Amygdala (tissue), 56 donors: ENCODE measurements around the gene HOTAIR.

Experiments
- DNase-seq, 56 donors: peaks; one replicate each; lab custom pipeline; 2025; lab: John Stamatoyannopoulos, UW

HOTAIR gene

DNA sequence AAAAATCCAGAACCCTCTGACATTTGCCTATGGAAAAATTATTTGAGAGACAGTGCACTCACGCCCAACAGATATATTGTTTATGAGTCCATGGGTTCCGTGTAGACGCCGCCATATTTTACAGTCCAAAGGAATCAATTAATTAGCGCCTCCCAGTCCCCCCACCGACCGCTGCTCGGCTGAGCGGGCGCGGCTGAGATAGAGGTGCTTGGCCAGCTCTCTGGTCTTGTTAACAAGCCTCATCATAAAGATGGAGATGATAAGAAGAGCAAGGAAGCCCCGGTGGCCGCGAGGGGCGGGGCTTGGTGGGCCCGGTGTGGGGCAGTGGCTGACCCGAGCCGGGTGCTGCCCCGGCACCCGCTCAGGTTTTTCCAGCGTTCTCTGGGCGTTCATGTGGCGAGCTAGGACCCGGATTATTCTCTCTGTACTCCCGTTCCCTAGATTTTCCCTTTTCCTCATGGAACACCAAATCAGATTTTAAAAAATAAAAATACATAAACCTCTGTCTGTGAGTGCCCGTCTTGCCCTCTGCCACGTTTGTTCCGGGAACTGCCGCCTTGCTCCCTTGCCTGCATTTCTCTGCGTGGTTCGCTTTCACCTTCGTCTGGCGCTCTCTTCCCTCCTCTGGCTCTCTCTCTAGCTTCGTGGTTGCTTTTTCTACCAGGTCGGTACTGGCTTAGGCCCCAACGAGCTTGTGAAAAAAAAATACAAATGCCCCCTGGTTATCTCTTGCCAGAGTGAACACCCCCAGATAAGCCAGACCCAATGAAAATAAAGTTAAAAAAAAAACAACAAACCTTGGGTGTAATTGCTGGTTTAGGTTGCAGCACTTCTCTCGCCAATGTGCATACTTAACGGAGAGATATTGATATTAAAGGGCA is 11.1 kb downstream of the HOTAIR start:
- no peak for DNase-seq

DNA sequence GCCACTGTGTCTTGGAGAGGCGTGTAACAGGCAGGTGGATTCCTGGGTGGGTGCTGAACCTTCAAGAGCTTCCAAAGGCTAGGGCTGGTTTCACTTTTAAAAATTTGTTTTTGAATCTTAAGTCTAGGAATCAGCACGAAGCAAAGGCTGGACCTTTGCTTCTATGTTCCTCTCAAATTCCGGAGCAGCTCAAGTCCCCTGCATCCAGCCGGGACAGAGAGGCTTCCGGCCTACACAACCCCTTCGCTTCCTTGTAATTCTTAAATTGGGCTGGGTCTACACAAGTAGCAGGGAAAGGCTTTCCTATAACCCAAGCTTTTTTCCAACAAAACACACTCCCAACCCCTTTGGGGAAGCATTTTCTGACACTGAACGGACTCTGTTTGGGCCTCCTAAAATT is 11.7 kb downstream of the HOTAIR start:
- DNase-seq = no peak

DNA sequence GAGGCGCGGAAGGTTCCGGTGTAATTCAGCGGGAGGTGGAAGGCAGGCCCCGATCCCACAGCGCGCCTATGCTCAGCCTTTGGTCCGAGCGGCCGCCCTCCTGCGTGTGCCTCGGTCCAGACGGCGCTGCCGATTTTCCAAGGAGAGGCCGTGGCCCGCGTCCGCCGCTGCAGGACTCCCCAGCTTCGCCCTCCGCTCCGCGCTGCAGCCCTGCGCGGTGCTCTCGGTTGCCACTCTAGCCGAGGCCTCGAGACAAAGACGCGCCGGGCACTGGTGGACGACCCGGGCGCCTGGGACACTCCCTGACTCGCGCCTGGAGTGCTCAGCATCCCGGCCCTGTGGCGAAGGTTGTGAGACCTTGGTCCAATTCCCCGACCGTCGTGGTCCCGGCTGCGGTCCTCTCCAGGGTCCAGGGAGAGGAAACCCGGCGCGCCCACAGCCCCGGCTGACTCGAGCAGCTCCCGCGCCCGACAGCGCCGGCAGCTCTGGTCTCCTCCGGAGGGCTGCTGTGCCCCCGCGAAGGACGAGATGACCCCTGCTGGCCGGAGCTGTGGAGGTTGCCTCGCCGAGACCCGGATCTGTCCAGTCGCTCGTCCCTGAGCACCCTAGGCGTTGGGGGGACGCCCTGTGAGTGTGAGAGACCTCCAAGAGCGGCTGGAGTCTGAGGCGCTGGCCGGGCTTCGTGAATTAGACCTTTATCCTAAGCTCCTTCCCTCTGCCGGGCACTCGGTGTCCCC is 13.6 kb downstream of the HOTAIR start:
- no peak for DNase-seq

DNA sequence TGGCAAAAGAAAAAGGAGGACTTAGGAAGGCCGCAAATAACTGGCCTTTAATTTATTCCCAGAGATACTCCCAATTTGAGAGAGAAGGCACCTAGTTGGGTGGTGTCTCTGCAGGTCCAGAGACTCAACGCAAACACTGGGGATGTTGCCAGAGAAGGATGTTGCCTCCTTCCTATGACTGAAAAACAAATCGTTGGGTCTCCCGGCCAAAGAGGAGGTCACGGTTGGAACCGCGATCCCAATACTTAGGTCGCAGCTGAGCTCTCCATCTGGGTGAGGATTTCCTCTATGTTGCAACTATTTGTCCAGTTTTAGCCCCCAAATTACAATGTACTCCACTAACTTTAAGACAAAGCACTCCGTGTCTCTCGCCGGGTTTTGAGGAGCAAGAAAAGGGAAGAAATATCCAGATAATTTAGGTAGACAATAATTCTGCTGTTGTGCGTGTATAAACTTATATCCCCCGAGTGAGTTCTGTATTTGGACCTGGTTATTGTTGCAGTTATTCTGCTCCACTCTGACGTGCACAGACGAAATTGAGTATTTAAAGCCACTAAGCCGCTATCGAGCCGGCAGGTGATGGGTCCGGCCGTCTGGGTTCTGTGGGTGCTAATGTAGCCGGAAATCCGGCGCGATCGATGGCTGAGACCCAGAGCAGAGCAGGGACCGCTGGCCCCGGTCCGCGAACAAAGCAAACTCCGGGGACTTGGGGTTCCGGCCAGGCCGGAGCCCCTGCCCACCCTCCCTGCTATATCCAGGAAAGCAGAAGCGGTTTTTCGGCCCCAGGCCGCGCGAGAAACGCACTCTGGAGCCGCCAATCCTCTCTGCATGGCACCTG is 14.3 kb downstream of the HOTAIR start:
- DNase-seq = no peak

DNA sequence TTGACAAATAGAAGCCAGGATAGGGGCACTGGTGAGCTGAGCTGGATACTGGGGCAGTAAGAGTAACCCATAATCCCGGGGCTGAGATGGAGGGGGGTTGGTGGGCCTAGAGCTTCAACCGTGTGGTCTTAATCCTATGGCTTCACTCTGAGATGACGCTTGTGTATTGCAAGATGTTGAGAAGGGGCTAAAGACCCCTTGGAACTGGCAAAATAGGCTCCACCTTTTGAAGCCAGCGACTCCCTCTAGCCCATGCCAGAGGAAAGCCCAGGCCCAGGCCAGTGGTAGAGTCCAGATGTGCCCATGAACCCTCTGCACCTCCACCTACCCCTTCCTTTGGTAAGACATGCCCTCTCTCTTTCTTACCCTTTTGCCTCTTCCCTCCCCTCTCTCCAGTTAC is 15.4 kb downstream of the HOTAIR start:
- no peak for DNase-seq

DNA sequence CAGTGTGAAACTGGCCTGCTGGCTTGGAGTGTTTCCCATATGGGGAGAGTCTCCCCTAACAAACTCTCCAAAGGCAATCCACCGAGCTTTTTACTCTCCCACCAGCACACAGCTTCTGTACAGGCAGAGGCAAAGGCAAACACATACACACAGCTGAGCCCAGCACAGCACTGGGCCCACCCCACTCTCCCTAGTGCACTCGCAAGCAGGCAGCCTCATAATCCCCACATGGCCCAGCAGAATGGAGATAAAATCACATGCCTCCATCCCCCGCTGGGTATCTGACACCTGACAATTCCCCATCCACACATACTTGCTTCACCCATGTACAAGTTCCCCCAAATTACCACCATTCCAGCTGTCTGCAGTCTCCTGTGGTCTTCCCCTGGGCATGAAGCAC is 16.6 kb downstream of the HOTAIR start:
- no peak for DNase-seq

DNA sequence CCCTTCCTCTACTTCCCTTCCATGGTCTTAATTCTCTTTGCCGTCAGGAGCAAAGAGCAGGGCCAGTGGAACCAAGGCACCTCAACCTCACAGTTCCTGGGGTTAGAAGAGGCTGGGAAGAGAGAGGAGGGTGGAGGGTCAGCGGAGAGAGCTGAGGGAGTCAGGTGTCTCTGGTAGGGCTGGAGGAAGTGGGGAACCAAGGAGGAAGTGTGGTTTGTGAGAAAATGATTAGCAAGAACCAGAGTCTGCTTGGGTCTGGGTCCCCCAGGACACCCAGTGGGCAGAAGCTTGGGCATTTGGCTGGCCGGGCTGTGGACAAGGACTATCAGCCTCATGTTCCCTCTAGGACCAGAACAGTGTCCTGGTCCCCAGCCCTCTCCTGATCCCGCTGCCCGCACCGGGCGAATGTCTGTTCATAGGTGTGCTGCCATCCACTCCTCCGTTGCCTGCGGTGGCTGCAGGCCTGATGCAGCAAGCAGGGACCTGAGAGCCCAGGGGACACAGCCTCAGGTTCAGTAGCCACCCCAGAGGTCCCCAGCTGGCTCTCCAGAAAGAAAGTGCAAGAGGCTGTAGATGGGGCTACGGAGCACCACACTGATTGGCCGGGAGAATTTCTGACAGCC is 17.7 kb downstream of the HOTAIR start:
- DNase-seq = no peak

DNA sequence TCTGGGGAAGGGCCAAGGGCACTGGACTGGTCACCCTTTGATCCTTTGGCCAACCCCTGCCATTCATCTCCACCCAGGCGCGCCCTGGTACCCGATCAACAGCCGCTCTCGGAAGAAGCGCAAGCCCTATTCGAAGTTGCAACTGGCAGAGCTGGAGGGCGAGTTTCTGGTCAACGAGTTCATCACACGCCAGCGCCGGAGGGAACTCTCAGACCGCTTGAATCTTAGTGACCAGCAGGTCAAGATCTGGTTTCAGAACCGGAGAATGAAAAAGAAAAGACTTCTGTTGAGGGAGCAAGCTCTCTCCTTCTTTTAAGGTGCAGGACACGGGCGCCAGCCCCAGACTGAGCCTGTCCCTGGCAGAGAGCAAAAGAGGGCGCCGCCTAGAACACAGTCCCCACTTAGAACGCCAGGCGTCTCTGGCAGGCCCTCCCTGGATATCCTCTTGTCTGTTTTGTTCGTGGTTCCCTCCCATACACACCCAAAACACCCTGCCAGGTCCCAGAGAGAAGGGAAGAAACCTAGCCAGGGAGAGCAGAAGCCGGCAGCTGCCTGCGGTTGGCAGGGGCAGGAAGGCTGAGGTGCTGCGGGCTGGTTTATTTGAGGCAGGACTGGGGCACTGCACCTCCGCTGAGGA is 18.4 kb downstream of the HOTAIR start:
- no peak for DNase-seq

DNA sequence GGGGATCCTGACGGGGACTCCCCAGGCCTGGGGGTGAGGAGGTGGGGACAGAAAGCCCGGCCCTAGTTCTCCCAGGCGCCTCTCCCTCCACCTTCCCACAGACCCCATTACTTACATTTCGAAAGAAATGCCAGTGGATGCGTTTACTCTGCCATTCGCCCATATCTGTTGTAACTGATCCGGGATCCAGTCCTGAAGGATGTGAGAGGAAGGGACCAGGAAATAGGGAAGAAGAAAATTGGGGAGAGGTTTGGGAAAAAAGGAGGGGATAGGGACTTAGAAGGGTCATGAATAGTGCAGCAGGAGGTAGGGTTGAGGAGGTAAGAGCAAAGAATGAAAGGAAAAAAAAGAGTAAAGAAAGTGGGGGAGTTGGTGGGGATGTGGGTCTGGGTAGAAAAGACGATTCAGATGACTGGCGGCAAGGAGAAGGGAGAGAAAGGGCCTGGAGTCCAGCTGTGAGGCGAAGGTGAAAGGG is 18.9 kb downstream of the HOTAIR start:
- DNase-seq = no peak

DNA sequence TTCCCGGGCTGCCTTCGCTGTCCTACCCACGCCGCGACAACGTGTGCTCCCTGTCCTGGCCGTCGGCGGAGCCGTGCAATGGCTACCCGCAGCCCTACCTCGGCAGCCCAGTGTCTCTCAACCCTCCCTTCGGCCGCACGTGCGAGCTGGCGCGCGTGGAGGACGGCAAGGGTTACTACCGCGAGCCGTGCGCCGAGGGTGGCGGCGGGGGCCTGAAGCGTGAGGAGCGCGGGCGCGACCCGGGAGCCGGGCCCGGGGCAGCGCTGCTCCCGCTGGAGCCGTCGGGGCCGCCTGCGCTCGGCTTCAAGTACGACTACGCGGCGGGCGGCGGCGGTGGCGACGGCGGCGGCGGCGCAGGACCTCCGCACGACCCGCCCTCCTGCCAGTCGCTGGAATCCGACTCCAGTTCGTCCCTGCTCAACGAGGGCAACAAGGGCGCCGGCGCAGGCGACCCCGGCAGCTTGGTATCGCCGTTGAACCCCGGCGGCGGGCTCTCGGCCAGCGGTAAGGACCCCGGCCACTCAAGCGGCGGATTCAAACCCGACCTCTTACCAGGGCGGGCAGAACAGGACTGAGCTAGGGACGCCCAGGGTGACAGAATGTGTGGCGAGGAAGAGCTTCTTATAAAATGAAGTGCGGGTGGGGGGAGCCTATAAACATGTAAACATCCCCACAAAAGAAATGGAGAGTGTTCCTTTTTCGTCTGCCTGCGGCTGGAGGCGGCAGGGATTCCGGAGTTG is 19.5 kb downstream of the HOTAIR start:
- DNase-seq = no peak

DNA sequence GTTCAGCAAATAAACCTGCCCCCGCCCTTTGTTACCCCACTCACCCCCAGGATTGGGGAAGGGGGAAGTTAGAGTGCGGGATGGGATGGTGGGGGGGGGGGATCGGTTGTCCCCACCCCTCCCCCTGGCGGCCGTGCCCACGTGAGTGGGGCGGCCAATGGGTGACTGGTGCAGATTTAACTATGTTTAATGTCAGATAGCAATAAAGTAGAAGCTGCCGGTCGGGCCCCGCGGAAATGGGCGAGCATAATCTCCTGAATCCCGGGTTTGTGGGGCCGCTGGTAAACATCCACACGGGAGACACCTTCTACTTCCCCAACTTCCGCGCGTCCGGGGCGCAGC is 20.1 kb downstream of the HOTAIR start, which contains the start of gene HOXC12:
HOXC12 (plus strand) TSS at position 210 of the 342 bp plus-strand sequence; CDS start at position 237, 27 bp downstream.
- no peak for DNase-seq

DNA sequence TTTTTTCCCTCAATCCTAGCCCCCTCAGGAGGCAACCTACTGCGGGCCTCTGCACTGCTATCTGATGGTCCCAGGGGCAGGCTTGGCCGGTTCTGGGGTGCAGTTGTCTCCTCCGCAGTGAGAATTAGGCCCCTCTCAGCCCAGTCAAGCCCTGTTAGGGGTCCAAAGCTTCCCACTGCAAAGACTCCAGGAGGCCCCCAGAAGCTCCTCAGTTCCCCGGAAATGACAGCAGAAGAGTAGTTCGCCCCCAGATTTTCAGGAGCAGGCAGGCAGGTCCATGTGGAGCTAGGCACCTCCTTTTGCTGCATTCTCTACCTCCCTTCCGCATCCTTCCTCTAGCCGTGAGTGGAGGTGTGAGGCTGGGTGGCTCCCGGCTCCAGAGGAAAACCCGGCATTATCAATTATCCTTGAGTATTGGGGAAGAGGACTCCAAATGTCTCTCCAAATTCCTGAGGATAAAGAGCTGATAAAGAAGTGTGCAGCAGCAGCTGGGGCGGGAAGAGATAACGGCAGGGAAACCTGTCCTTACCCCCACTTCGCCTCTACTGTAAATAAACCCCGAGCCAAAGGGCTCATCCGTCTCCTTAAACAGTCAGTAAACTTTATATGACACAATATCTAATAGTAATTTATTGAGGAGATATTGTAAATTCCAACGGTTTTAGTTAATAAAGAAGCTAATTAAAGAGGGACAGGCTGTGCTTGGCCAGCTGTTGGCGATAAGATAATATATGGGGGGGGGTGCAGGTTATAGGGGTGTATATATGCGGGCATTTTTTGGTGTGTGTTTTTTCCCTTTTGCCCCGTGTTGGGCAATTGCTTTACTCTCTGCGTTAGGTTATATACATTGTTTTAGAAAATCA is 20.7 kb downstream of the HOTAIR start:
- no peak for DNase-seq

DNA sequence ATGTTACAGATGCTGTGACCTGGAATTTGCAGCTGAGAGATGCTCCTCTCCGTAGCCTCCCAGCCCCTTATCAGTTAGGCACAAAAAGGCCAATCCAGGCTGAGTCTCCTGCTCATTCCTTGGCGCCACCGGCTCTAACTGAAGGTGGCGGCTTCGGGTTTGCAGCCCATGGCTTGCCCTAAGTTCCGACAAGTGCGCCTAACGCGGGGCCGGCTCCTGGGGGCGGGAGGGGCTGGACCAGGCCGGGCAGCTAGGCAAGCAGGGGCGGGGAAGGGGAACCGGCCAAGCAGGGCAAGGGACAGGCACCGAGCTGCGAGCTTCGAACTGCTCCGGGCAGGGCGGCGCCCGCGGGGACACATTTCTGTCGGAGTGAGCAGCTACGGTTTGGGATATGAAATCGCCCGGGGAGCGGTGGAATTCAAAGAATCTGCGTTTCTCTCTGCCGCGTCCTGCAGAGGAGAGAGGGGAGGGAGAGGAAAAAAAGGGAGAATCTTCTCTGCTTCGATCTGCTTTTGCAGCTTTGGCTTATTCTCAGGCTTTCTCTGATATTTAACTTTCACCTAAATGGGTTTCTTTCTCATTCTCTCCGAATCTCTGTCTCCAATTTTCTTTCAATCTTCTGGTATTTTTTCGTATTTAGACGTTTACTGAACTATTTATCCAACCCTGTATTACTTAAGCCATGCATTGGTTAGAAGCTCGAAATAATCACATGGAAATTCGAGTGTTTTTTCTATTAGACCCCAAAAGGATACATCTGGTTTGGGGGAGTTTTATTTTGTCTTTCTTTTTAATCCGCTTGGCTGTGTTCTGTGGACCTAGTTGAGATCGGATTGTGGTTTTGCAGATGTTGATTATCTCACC is 21.7 kb downstream of the HOTAIR start:
- DNase-seq = no peak

DNA sequence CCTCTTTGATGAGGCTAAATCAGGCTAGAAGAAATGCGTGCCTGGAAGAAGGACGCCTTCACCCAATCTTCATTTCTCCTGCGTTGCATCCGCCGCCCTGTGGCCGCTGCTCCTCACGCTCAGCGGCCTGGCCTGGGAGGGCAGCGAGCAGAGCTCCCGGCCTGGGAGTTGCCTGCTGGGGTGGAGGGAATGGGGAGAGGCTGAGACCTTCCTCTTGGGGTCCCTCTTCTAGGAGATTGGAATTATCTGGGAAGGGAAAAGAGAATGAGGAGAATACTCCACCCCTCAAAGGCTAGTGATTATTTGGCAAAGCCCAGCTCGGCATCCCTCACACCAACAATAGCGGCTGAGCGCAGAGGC is 22.4 kb downstream of the HOTAIR start:
- DNase-seq = no peak

DNA sequence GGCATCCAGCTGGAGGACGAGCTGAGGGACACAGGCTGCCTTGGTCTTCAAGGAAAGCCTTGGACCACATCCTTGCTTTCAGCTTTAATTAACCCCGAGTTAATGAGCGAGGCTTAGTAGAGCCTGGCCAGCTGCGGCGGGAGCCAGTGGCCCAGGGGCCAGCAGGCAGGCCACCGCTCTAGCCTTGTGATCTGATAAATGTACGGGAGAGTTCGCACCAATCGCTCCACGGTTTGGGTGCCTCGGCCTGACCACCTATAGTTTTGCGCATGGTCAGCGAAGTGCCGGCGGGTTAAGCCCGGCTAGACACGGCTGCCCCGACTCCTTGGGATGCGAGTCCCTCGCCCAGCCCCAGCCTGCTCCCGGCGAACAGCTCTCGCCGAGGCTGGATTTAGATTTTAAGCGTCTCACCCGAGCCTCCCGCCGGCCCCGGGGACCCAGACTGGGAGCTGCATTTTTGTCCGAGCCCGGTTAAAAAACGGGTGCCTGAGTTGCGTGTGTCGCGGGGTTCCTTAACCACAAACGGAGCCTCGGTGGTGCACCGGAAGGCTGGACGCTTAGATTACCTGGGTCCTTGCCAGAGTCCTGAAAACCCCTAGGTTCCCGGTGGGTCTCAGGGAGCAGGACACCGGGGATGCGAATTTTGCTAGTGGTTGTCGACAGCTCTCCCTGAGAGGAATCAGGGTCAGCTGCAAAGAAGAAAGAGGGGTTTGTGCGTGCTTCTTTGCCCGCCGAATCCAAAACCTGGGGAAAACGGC is 23.0 kb downstream of the HOTAIR start:
- DNase-seq = no peak

DNA sequence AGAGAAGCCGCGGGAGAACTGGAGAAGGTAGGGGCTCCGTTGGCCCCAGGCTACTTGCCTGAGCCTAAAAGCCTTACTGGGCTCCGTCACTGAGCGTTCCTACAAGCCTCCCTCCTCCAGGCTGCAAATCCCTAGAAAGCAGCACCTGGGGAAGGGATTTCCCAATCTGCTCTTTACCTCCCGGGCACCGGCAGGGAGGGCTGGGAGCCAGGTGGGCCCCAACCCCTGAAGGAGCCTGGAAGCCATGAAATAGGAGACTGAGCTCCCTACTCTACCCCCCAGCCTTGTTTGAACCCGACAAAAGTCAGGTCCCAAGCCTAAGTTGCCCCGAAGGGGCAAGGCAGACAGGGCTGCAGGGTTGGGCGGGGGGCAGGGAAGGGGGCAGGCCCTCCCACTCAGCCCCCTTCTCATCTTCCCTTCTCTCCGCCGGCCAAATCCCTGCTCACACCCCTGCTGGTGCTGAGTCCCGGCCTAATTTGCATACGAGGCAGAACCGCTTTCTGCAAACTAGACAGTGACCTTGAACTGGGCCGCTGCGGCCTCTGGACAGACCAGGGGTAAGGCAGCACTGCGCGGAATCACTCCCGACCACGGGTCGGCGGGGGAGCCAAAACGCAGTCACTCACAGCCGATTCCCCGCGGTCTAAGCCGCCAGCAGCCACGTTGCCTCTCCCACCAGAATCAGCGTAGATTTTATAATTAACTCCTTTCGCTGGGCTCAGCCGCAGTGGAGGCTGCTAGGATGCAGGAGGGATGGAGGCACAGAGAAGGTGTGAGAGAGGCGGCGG is 23.8 kb downstream of the HOTAIR start:
- DNase-seq = no peak
